DMS79 treated with DMSO at 0.1 percent for 48 hours (cell line): ENCODE data around the gene WDR62.

Source experiments
- DNase-seq: peaks from one replicate; lab custom pipeline; 2025; lab: John Stamatoyannopoulos, UW

WDR62 gene

DNA sequence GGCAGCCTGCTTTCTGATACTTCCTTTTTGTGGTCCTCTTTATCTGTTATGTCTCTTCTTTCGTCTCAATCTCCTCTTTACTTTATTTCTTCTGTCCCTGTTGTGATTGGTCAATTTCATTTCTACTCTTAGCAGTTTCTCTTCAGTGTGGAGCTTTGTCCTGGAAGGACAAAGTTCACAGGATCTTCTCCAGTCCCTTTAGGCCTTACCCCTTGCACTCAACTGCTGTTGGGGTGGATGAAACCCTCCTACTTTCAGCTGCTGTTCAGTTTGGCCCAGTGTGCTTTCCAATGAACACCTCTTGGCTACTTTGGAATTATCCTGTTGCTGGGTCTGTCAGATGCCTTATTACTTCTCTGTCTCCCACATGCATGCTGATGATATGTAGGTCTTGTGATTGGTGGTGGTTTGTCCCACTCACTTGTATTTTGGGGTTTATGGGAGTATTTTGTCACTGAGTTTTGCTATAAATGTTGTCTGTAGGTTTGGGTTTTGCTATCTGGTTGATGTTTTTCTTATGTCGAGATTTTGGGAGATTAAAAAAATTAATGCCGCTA is 24.8 kb downstream of the WDR62 start:
- DNase-seq: no peak

GRCh38 chr19:36081385-36081784 is 26.7 kb downstream of the WDR62 start:
- no peak for DNase-seq

GRCh38 chr19:36081894-36082293 is 27.2 kb downstream of the WDR62 start:
- no peak for DNase-seq

GRCh38 chr19:36082916-36083315 is 28.2 kb downstream of the WDR62 start:
- no peak for DNase-seq

DNA sequence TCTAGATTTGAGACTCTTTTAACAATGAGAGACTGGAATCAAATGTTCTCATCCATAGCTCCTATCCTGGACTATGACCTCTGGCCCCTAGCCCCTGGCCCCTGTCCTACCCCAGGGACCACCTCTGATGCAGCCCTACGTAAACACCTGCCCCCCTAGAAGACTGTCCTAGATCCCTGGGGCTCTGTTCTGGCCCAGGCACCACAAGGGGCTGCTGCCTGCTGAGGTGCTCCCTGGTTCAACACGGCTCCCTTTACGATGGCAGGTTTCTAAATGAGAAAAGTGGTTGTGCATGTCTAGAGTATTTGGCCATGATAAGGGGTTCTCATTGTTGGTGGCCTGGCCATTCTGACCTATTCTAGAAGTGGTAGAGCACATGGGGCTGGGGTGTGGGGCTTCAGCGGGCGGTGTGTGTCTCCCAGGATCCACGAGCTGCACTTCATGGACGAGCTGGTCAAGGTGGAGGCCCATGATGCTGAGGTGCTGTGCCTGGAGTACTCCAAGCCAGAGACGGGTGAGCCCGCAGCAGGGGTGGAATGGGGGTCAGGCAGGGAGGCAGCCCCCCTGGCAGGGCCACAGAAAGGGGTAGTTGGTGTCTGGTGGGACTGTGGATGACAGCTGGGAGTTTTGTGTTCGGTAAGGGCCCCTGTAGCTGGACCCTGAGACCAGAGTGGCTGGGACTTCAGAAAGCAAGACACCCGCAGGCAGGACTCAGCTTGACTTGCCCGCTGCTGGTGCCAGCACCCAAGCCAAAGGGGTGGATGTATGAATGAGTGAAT is 29.7 kb downstream of the WDR62 start:
- DNase-seq: no peak

DNA sequence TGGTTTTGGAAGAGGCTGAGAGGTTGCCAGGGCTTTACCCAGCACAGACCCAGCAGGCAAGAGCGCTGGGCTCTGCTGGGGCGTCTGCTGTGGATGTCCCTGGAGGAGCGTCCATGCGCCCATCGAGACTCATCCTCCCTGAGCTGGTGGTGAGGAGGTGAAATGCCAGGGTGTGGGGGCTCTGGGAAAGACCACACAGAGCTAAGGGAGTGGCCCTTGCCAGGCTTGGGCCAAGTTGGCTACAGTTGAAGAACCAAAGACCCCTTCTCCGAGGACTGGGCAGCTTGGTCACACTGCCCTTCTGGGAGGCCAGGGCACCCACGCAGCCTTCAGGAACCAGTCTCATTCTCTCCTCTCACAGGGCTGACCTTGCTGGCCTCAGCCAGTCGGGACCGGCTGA is 31.6 kb downstream of the WDR62 start:
- DNase-seq: no peak

DNA sequence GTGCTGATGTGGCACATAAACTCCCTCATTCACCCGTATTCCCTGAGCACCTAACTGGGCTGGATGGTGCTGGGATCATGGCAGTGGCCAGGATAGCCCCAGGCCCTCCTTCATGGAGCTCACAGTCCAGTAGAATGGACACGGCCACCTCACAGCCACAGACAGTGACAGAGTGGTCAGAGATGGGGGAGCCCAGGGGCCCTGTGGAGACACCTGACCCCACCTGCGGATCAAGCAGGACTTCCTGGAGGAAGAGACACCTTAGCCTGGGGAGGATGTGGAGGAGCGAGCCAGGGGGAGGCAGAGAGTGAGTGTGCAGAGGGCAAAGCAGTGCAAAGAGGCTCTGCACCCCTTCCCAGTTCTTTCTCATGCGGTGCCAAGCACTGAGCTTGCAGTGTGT is 35.1 kb downstream of the WDR62 start:
- DNase-seq: no peak

GRCh38 chr19:36090910-36091695 is 36.4 kb downstream of the WDR62 start:
- DNase-seq: no peak

DNA sequence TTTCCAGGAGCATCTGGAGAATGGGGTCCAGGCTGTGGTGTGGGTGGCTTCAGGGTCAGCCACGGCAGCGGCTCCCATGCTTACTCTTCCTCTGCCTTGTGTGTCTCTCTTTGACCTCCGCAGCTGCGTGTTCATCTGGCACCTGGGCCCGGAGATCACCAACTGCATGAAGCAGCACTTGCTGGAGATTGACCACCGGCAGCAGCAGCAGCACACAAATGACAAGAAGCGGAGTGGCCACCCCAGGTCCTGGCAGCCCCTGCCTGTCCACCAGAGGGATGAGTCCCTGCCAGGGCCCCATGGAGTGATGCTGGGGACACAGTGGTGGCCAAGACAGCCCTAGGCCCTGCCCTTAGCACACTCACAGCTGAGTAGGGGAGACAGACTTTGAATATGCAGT is 37.9 kb downstream of the WDR62 start:
- DNase-seq: no peak

DNA sequence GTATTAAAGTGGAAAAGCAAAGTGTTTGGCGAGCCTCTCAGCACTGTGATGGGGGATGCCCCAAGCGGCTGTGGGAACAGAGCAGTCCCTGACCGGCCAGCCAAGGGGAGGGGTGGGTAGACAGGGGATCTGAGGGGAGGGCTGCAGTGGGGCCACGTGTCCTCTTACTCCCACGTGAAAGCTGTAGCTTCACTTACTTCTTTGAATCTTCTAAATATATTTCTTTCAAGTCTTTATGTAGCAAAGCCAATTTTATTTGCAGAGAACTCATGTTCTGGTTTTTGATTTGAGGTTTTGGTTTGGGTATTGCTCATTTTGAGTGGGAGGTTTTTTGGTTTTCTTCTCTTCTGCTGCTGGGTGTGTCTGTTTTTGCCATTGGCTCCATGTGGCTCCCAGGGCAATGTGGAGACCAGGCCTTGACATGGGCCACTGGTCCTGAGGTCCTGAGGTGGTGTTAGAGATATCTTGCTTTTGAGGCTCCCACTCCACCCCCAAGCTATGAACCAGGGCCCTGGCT is 38.5 kb downstream of the WDR62 start:
- DNase-seq: no peak

- DNase-seq: no peak
Measured at GRCh38 chr19:36093687-36094086, 39.0 kb downstream of the WDR62 start.

DNA sequence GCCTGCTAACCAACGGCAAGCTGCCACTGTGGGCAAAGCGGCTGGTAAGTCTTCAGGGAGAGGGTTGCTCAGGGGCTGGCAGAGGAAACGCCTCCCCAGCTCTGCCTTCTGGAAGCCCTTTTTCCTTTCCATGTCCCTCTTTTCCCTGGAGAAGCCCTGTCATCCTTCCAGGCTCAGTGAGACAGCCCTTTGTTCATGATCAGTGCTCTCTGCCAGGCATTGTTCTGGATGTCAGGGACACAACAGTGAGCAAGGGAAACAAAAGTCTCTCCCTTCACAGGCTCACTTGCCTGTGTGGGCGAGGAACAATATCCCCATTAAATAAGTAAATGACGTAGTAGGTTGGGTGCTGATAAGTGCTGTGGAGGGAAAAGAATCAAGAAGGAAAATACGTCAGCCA is 42.3 kb downstream of the WDR62 start:
- no peak for DNase-seq

DNA sequence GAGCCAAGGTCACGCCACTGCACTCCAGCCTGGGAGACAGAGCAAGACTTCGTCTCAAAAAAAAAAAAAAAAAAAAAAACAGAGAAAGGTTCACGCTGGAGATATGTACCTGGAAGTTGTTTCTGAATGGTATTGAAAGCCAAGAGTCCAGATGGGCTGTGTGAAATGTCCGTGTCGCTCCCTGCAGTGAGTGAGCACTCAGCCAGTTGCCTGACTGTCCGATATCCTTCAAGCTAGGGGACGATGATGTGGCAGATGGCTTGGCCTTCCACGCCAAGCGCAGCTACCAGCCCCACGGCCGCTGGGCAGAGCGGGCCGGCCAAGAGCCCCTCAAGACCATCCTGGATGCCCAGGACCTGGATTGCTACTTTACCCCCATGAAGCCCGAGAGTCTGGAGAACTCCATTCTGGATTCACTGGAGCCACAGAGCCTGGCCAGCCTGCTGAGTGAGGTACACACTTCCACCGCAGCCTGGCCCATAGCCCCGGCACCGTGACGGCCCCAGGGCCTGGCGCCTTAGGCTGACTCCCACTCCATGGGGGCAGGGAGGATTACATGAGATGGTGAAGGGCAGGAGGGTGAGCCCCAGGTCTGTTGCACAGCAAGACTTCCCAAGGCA is 44.6 kb downstream of the WDR62 start:
- no peak for DNase-seq

GRCh38 chr19:36100476-36100875 is 45.8 kb downstream of the WDR62 start:
- no peak for DNase-seq

DNA sequence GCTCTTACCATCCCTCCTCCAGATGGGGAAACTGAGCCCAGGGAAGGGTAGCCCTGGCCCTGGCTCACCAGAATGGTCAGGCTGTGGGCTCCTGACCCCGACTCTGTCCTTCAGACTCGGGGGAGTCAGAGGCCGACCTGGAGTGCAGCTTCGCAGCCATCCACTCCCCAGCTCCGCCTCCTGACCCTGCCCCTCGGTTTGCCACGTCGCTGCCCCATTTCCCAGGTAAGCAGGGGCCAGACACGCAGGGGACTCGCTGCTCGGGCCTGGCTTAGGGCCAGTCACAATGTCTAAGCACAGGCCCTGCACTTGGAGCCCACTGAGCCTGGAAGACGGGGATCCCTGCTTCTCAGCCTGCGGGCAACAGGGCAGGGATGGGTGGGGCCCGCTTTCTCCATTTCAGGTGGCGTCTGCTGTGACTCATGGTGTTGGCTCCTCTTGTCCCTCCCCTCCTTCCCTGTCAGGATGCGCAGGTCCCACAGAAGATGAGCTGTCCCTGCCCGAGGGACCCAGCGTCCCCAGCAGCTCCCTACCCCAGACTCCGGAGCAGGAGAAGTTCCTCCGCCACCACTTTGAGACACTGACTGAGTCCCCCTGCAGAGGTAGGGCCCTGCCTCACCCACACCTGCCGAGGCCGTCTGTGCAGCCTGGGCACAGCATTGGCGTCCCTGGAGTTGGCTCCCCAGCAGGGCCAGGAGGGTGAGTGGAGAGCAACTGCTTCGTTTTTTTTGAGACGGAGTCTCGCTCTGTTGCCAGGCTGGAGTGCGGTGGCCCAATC is 47.0 kb downstream of the WDR62 start:
- no peak for DNase-seq

DNA sequence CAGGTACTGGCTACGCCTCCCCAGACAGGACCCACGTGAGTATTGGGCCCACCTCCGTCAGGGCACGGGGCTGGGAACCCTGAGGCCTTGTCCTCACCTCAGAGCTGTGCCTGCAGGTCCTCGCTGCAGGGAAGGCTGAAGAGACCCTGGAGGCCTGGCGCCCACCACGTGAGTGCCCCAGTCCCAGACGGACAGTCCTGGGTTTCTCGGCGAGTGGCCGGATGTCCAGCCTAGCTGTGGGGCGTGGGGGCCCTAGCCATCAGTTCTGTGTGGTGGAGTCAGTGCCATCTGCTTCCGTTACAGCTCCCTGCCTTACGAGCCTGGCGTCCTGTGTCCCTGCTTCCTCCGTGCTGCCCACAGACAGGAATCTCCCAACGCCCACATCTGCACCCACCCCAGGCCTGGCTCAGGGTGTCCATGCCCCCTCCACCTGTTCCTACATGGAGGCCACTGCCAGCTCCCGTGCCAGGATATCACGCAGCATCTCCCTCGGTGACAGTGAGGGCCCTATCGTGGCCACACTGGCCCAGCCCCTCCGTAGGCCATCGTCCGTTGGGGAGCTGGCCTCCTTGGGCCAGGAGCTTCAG is 48.4 kb downstream of the WDR62 start:
- DNase-seq: no peak

GRCh38 chr19:36103842-36104552 is 49.3 kb downstream of the WDR62 start:
- no peak for DNase-seq

GRCh38 chr19:36106441-36106840 is 51.7 kb downstream of the WDR62 start:
- DNase-seq: no peak

DNA sequence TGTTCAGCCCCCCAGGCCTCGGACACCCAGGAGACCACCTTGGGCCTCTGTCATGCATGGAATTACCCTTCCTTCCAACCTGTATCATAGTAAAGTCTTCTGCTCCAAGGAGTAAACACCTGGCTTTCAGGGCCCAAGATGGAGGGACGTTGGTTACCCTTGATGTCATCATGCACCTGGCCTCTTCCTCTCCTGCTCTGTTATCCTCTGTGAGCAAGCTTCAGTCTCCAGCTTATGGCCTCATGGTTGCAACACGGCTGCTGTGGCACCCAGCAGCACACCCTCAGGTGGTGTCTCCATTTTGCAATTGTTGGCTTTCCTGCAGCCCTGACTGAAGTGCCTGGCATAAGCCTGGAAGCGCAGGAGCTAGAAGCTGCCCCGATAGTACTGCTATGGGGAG is 52.3 kb downstream of the WDR62 start:
- no peak for DNase-seq

GRCh38 chr19:36108684-36109083 is 54.0 kb downstream of the WDR62 start:
- DNase-seq: no peak
